ENCODE results near the gene EPOP. TPM values are rescaled to one million over a fixed set of nuclear protein-coding genes. Genes with fewer than 3 reads are reported as not detected.

The EPOP gene
- total and polyA plus RNA-seq, 2 experiments from 2014 or later = 0.42 to 2.4 TPM

- TF ChIP-seq CTCF (conservative IDR thresholded peaks at IDR 0.05; ENCODE audit: low read depth in 2 of 2) (no peak), ETS1 (IDR thresholded peaks at IDR 0.05) (no peak)
Observed at GRCh38 chr17:38705523-38705802, 30.7 kb upstream of the EPOP start (continued).

GRCh38 chr17:38704606-38705522 lies 30.1 kb upstream of the EPOP start, which contains the start of gene MLLT6:
Gene MLLT6 (plus strand): TSS chr17:38705273. CDS start chr17:38705633, 360 bp downstream.
- Histone ChIP-seq H3K36me3 (ENCODE audit: insufficient read depth) (no peaks in the 10 kb centered on the region), H3K9me2 (ENCODE audit: insufficient read depth) (no peaks in the 10 kb centered on the region), H3K4me2 (peak within 1 kb of the TSS; percentile 89), H3K27me3 (ENCODE audit: insufficient read depth) (peaks cover 91% of the 10 kb centered on the region), H3K4me3 (peak within 1 kb of the TSS; percentile 84), H3K4me1 (ENCODE audit: insufficient read depth) (peaks cover 40% of the 10 kb centered on the region), H3F3A (replicated peaks; ENCODE audit: low read depth) (peaks cover 45% of the 10 kb centered on the region), H2AFZ (peak within 1 kb of the TSS; percentile 91), H4K20me1 (replicated peaks; ENCODE audit: insufficient read depth) (peaks cover 19% of the 10 kb centered on the region), H3K79me2 (replicated peaks; ENCODE audit: insufficient read depth) (no peaks in the 10 kb centered on the region), H3K27ac (ENCODE audit: low read depth) (no peak within 1 kb of the TSS)
- H3K27ac Mint-ChIP-seq = no peak within 1 kb of the TSS
- H3K27me3 Mint-ChIP-seq (ENCODE audit: insufficient read depth, low read depth, poor library complexity) = peaks cover 83% of the 10 kb centered on the region
- H3K4me1 Mint-ChIP-seq = peaks cover 58% of the 10 kb centered on the region
- H3K36me3 Mint-ChIP-seq (ENCODE audit: low read depth) = peaks cover 8% of the 10 kb centered on the region; the same call in 2 of the 3 replicates
- H3K4me3 Mint-ChIP-seq = peak within 1 kb of the TSS; percentile 90
- DNase-seq (ENCODE audit: low spot score) (peak; percentile 89), ATAC-seq (peak; percentile 17)
- peaks cover 5% of the 10 kb centered on the region; the same call in 2 of the 3 replicates for H3K9me3 Mint-ChIP-seq
- TF ChIP-seq EZH2 (IDR thresholded peaks at IDR 0.05; ENCODE audit: low read depth, unreplicated experiment) (peak; percentile 83), REST (IDR thresholded peaks at IDR 0.05; ENCODE audit: unreplicated experiment) (no peak), ZNF462 (CRISPR knock-in tag; IDR thresholded peaks at IDR 0.05) (no peak), NANOG (IDR thresholded peaks at IDR 0.05; ENCODE audit: borderline replicate concordance) (no peak), ZNF114 (CRISPR knock-in tag; IDR thresholded peaks at IDR 0.05) (no peak), EZH2phosphoT487 (IDR thresholded peaks at IDR 0.05; ENCODE audit: unreplicated experiment) (no peak)

Data from GM23338 (cell line).